IMR-90 (cell line): ENCODE data around the gene LILRB1. TPM values are rescaled to one million over a fixed set of nuclear protein-coding genes. Genes with fewer than 3 reads are reported as not detected.
"Not testable (repeated sequence)": the region's sequence is repeated elsewhere in the genome, so short reads cannot be mapped to it uniquely, and the experiment has no call there.

ENCODE experiments used
- ATAC-seq: fragments of 200-7000 bp; cut with Tn5 transposase; 2 replicates; pipeline ENCODE4 v1.9.1; 2020; ENCODE audit warnings: low read depth, mild to moderate bottlenecking, moderate library complexity
- BruUV-seq: library from RNA; stranded (reverse); fragments of 400-500 nt; replicated peaks from 2 replicates; lab custom pipeline; 2021; lab: Mats Ljungman, UMichigan
- CTCF ChIA-PET: fragments of 300-600 bp; formaldehyde crosslinking; extraction: SDS; loops from one replicate; lab custom pipeline; 2021; ENCODE audit warnings: antibody characterized with exemption; lab: Yijun Ruan, JAX
- POLR2A ChIA-PET: fragments of 300-600 bp; sonication (Branson Sonifier 250); formaldehyde crosslinking; loops from one replicate; lab custom pipeline; 2022; ENCODE audit warnings: antibody characterized with exemption; ENCODE audit not compliant: unreplicated experiment; lab: Charles Lee
- DNase-seq: peaks from one replicate; pipeline ENCODE4 v3.0.0; 2013
- H2AFZ ChIP-seq: replicated peaks from 2 replicates; pipeline ENCODE3; 2013; ENCODE audit warnings: low read length, mild to moderate bottlenecking; ENCODE audit not compliant: poor library complexity
- H2AK5ac ChIP-seq: 2 replicates; pipeline ENCODE4 v1.6.1; 2013; ENCODE audit warnings: low read depth, low read length, inconsistent platforms
- H2AK9ac ChIP-seq: replicated peaks from 2 replicates; pipeline ENCODE3; 2013; ENCODE audit warnings: mild to moderate bottlenecking, low read depth, low read length, moderate library complexity; ENCODE audit not compliant: poor library complexity
- H2BK120ac ChIP-seq: 2 replicates; pipeline ENCODE4 v1.6.1; 2013; ENCODE audit warnings: low read depth, low read length, inconsistent platforms
- H2BK15ac ChIP-seq: 3 replicates; pipeline ENCODE4 v1.6.1; 2013; ENCODE audit warnings: low read depth, low read length, inconsistent platforms
- H2BK20ac ChIP-seq: 2 replicates; pipeline ENCODE4 v1.6.1; 2013; ENCODE audit warnings: low read depth, mild to moderate bottlenecking, inconsistent platforms, low read length, moderate library complexity
- H2BK5ac ChIP-seq: 2 replicates; pipeline ENCODE4 v1.6.1; 2013; ENCODE audit warnings: mild to moderate bottlenecking, low read depth, low read length, inconsistent platforms; ENCODE audit not compliant: poor library complexity, severe bottlenecking
- H3K14ac ChIP-seq: replicated peaks from 2 replicates; pipeline ENCODE4 v1.6.1; 2013; ENCODE audit warnings: low read depth, low read length, inconsistent platforms
- H3K18ac ChIP-seq: 2 replicates; pipeline ENCODE4 v1.6.1; 2013; ENCODE audit warnings: low read depth, low read length, control low read depth
- H3K23ac ChIP-seq: 2 replicates; pipeline ENCODE4 v1.6.1; 2013; ENCODE audit warnings: low read depth, low read length, inconsistent platforms
- H3K27ac ChIP-seq: 2 replicates; pipeline ENCODE4 v1.5.1; 2013; ENCODE audit warnings: mild to moderate bottlenecking, control low read depth, low read length; ENCODE audit not compliant: insufficient read depth
- H3K27me3 ChIP-seq: 2 replicates; pipeline ENCODE4 v1.6.1; 2013; ENCODE audit warnings: low read length; ENCODE audit not compliant: control insufficient read depth, insufficient read depth
- H3K36me3 ChIP-seq: 2 replicates; pipeline ENCODE4 v1.6.1; 2013; ENCODE audit warnings: low read length, mixed read lengths; ENCODE audit not compliant: control insufficient read depth, insufficient read depth
- H3K4ac ChIP-seq: 2 replicates; pipeline ENCODE4 v1.6.1; 2013; ENCODE audit warnings: low read depth, low read length, inconsistent platforms
- H3K4me1 ChIP-seq: 2 replicates; pipeline ENCODE4 v1.6.1; 2013; ENCODE audit warnings: low read length, mixed read lengths; ENCODE audit not compliant: control insufficient read depth, insufficient read depth
- H3K4me2 ChIP-seq: 2 replicates; pipeline ENCODE4 v1.6.1; 2013; ENCODE audit warnings: low read depth, mild to moderate bottlenecking, control low read depth, low read length, moderate library complexity
- H3K4me3 ChIP-seq: 2 replicates; pipeline ENCODE4 v1.5.1; 2013; ENCODE audit warnings: low read depth, mild to moderate bottlenecking, control low read depth, low read length, moderate library complexity; ENCODE audit not compliant: insufficient read depth
- H3K56ac ChIP-seq: 2 replicates; pipeline ENCODE4 v1.6.1; 2013; ENCODE audit warnings: low read length, inconsistent platforms; ENCODE audit not compliant: insufficient read depth; ENCODE audit errors: extremely low read depth
- H3K79me1 ChIP-seq, 2 experiments: 2 replicates each; pipeline ENCODE4 v1.6.1; 2013; ENCODE audit warnings: low read length in 2 of 2, inconsistent platforms in 1 of 2, low read depth in 1 of 2
- H3K9ac ChIP-seq: 2 replicates; pipeline ENCODE4 v1.6.1; 2013; ENCODE audit warnings: low read depth, low read length, control low read depth
- H3K9me1 ChIP-seq: 2 replicates; pipeline ENCODE4 v1.6.1; 2013; ENCODE audit warnings: low read length, inconsistent platforms; ENCODE audit not compliant: insufficient read depth
- H3K9me3 ChIP-seq: 2 replicates; pipeline ENCODE4 v1.6.1; 2013; ENCODE audit warnings: low read length; ENCODE audit not compliant: control insufficient read depth, insufficient read depth
- H4K20me1 ChIP-seq: 2 replicates; pipeline ENCODE4 v1.6.1; 2013; ENCODE audit warnings: low read length, inconsistent platforms; ENCODE audit not compliant: insufficient read depth
- H4K5ac ChIP-seq: 2 replicates; pipeline ENCODE4 v1.6.1; 2013; ENCODE audit warnings: mild to moderate bottlenecking, low read depth, low read length, control low read depth
- H4K8ac ChIP-seq, 2 experiments: 2 replicates each; pipeline ENCODE4 v1.6.1; 2013; ENCODE audit warnings: low read depth in 2 of 2, low read length in 2 of 2, control low read depth in 1 of 2, inconsistent platforms in 1 of 2
- H4K91ac ChIP-seq: 2 replicates; pipeline ENCODE4 v1.6.1; 2013; ENCODE audit warnings: low read depth, low read length, inconsistent platforms; ENCODE audit not compliant: insufficient read depth
- NFE2L2 ChIP-seq: fragments of 150-350 bp; IDR thresholded peaks from 2 replicates; pipeline ENCODE4 v1.6.1; 2016; ENCODE audit warnings: low read depth, mild to moderate bottlenecking, low read length
- WGBS, 2 experiments: methylation state at CpG; one replicate each; pipeline versions ENCODE4 v1.1.5 to v1.1.7; 2013; ENCODE audit warnings: missing lambda C conversion rate in 2 of 2; ENCODE audit not compliant: insufficient read length in 1 of 2; ENCODE audit errors: extremely low coverage in 2 of 2; 5-methylcytosine and 5-hydroxymethylcytosine counted together
- dilution Hi-C: fragments of 300-500 bp; cut with HindIII; formaldehyde crosslinking; loops from one replicate; pipeline ENCODE4 v1.14.3; 2018; ENCODE audit warnings: low sequenced_read_pairs; ENCODE audit not compliant: unreplicated experiment
- in situ Hi-C: fragments of 300-500 bp; cut with MboI; formaldehyde crosslinking; loops from 3 replicates; pipeline ENCODE4 v1.14.3; 2019; ENCODE audit warnings: low sequenced_read_pairs, inconsistent platforms, mixed read lengths
- intact Hi-C: fragments of 100-400 bp; cut with micrococcal nuclease; formaldehyde crosslinking; loops from 2 replicates; pipeline ENCODE4 v1.10.0; 2022
- polyA plus RNA-seq, 3 experiments: library from polyadenylated mRNA; depleted of rRNA; stranded (reverse); fragments of >200 nt; gene quantifications; 2 replicates each; pipeline ENCODE4 v1.2.3, GENCODE V29; 2012; ENCODE audit warnings: low replicate concordance in 1 of 3
- total RNA-seq: library from RNA; depleted of rRNA; stranded (reverse); fragments of >200 nt; gene quantifications from 2 replicates; pipeline ENCODE4 v1.2.3, GENCODE V29; 2012

The LILRB1 gene
- total and polyA plus RNA-seq, 2 of the 4 experiments (the other 2 are of a cell fraction): not detected

DNA sequence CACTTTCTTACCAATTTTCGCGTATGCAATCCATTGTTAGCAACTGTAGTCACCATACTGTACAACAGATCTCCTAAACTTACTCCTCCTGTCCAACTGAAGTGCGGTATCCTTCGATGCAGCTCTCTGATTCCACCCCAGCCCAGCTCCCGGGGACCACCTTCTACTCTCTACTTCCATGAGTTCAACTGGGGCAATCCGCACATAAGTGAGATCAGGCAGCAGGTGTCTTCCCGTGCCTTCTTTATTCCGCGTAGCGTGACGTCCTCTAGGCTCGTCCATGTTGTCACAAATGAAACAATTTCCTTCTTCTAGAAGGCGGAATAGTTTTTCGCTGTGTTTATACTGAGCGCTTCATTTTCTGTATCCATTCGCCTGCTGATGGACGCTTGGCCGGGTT, 8.4 kb downstream of the LILRB1 start:
- no peak overlapping the region for H3K4ac ChIP-seq
- H3K27ac ChIP-seq: no peak overlapping the region
- POLR2A ChIA-PET: no interaction called here
- no TSS peak for BruUV-seq
- H3K9me3 ChIP-seq: peaks cover 10% of the 10 kb centered on the region
- DNase-seq (no peak), ATAC-seq (no peak)
- H4K5ac ChIP-seq: no peak overlapping the region
- no peaks in the 10 kb centered on the region for H3K4me1 ChIP-seq
- intact Hi-C loops (no loop called here), dilution Hi-C loops (no loop called here), in situ Hi-C loops (no loop called here)
- no peaks in the 10 kb centered on the region for H3K36me3 ChIP-seq
- H2BK120ac ChIP-seq: no peak overlapping the region
- WGBS, 2 experiments: 78% methylated on average over 6 of the region's 18 CpGs; no CpG with 5 or more reads in 1 of the 2 experiments
- TF ChIP-seq NFE2L2: no peak
- H3K79me1 ChIP-seq: no peaks in the 10 kb centered on the region
- H3K23ac ChIP-seq: no peak overlapping the region
- no peaks in the 10 kb centered on the region for H3K27me3 ChIP-seq
- H4K8ac ChIP-seq: no peak overlapping the region
- H2AFZ ChIP-seq: no peak overlapping the region
- no peak overlapping the region for H2BK5ac ChIP-seq
- H3K14ac ChIP-seq: no peak overlapping the region
- H4K20me1 ChIP-seq: no peaks in the 10 kb centered on the region
- no peak overlapping the region for H3K9ac ChIP-seq
- H2AK9ac ChIP-seq: no peak overlapping the region
- no peaks in the 10 kb centered on the region for H3K9me1 ChIP-seq
- no peak overlapping the region for H3K4me2 ChIP-seq
- CTCF ChIA-PET: no interaction called here
- H3K56ac ChIP-seq: no peak overlapping the region
- H3K4me3 ChIP-seq: no peak overlapping the region
- H3K18ac ChIP-seq: no peak overlapping the region
- H2BK20ac ChIP-seq: no peak overlapping the region
- no peak overlapping the region for H4K91ac ChIP-seq
- no peak overlapping the region for H2BK15ac ChIP-seq
- no peak overlapping the region for H2AK5ac ChIP-seq

DNA sequence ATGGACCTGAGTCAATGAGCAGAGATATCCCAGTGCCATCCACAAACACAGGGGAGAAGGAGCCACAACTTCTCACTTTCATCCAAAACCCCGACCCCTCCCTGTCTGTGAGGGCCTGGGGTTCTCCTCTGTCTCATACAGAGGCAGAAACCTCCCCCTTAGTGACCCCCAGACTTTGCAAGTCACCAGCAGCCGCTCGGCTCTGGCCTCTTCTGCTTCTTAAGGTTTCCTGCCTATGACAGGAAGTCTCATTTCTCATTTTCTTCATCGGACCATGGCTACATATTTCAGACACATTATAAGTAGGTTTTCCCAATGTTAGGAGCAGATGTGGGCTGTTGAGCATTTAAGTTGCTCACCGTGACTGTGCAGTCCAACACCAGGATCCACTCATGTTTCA, 12.7 kb downstream of the LILRB1 start:
- dilution Hi-C loops: not testable (repeated sequence)

More for the DNA sequence above, 12.7 kb downstream of the LILRB1 start:
- POLR2A ChIA-PET, H2AK5ac ChIP-seq, H4K8ac ChIP-seq, H3K4me2 ChIP-seq, H2BK5ac ChIP-seq, H3K9me1 ChIP-seq, intact Hi-C loops, H4K91ac ChIP-seq, DNase-seq, H3K23ac ChIP-seq, H3K4ac ChIP-seq, H3K27me3 ChIP-seq, H4K5ac ChIP-seq, H3K27ac ChIP-seq, H2BK15ac ChIP-seq, H2AFZ ChIP-seq, H3K79me1 ChIP-seq, H2AK9ac ChIP-seq, H3K9ac ChIP-seq, CTCF ChIA-PET, H3K4me1 ChIP-seq, H3K14ac ChIP-seq, in situ Hi-C loops, BruUV-seq, H3K4me3 ChIP-seq, H3K18ac ChIP-seq, H4K20me1 ChIP-seq, H3K56ac ChIP-seq, H2BK120ac ChIP-seq, H3K36me3 ChIP-seq, ATAC-seq, H2BK20ac ChIP-seq: not testable (repeated sequence)
- H3K9me3 ChIP-seq: peaks cover 18% of the 10 kb centered on the region
- 40% methylated on average over 1 of the region's 5 CpGs; no CpG with 5 or more reads in 1 of the 2 experiments for WGBS, 2 experiments
